OCI-LY1 (cell line): ENCODE results near the gene NAA10.

Source experiments
- CTCF ChIP-seq: fragments of 200-600 bp; sonication (generic), shearing (Covaris generic); IDR thresholded peaks from 2 replicates; pipeline ENCODE4 v1.5.1; 2017; ENCODE audit warnings: mild to moderate bottlenecking, antibody characterized with exemption, low read length, moderate library complexity, mixed read lengths
- EZH2 ChIP-seq: fragments of 200-600 bp; sonication (generic), shearing (Covaris generic); IDR thresholded peaks from 2 replicates; pipeline ENCODE4 v1.8.0; 2017; ENCODE audit warnings: borderline replicate concordance, mixed run types, mild to moderate bottlenecking, antibody characterized with exemption, low read length, moderate library complexity, mixed read lengths

GRCh38 chrX:153971450-153972367, 36.9 kb upstream of the NAA10 start, which contains the start of gene HCFC1:
- no peak for TF ChIP-seq CTCF
- no peak for TF ChIP-seq EZH2
